Caco-2 (cell line): ENCODE results near the gene EN1. TPM values are rescaled to one million over a fixed set of nuclear protein-coding genes. Genes with fewer than 3 reads are reported as not detected.

ENCODE experiments used
- BruUV-seq: library from RNA; stranded (reverse); fragments of 400-500 nt; replicated peaks from 2 replicates; lab custom pipeline; 2021; lab: Mats Ljungman, UMichigan
- CTCF ChIA-PET: fragments of 300-600 bp; sonication (Branson Sonifier 250); formaldehyde crosslinking; loops from one replicate; lab custom pipeline; 2022; ENCODE audit warnings: antibody characterized with exemption; lab: Charles Lee
- POLR2A ChIA-PET: fragments of 300-600 bp; sonication (Branson Sonifier 250); formaldehyde crosslinking; loops from one replicate; lab custom pipeline; 2022; ENCODE audit warnings: antibody characterized with exemption; lab: Charles Lee
- DNase-seq, 2 experiments: peaks; one replicate each; pipeline versions ENCODE4 v3.0.0 to v3.0.0-alpha.2; 2020 to 2022
- H3K27me3 ChIP-seq: replicated peaks from 2 replicates; pipeline ENCODE4 v1.6.0; 2011; ENCODE audit warnings: low read length; ENCODE audit not compliant: control insufficient read depth, insufficient read depth
- H3K36me3 ChIP-seq: 2 replicates; pipeline ENCODE4 v1.5.1; 2011; ENCODE audit warnings: low read length; ENCODE audit not compliant: control insufficient read depth, insufficient read depth
- H3K4me1 ChIP-seq: fragments of 250-450 bp; sonication (Bioruptor Pico); 2 replicates; pipeline ENCODE4 v1.5.1; 2020; ENCODE audit warnings: mild to moderate bottlenecking
- H3K4me3 ChIP-seq: 2 replicates; pipeline ENCODE4 v1.5.1; 2011; ENCODE audit warnings: low read depth, mild to moderate bottlenecking, control low read depth, low read length
- H3K9me3 ChIP-seq: fragments of 250-450 bp; sonication (Bioruptor Pico); 2 replicates; pipeline ENCODE4 v1.5.1; 2020; ENCODE audit warnings: mild to moderate bottlenecking, moderate library complexity
- H3K27ac Mint-ChIP-seq: one replicate; pipeline ENCODE4 v1.8.0; 2022; ENCODE audit warnings: mixed read lengths; ENCODE audit not compliant: unreplicated experiment
- H3K27me3 Mint-ChIP-seq: one replicate; pipeline ENCODE4 v1.8.0; 2022; ENCODE audit warnings: mixed read lengths; ENCODE audit not compliant: insufficient read depth, unreplicated experiment
- H3K36me3 Mint-ChIP-seq: one replicate; pipeline ENCODE4 v1.8.0; 2022; ENCODE audit warnings: mild to moderate bottlenecking, mixed read lengths; ENCODE audit not compliant: insufficient read depth, unreplicated experiment
- H3K4me1 Mint-ChIP-seq: one replicate; pipeline ENCODE4 v1.8.0; 2022; ENCODE audit warnings: low read depth, mixed read lengths; ENCODE audit not compliant: unreplicated experiment
- H3K4me3 Mint-ChIP-seq: one replicate; pipeline ENCODE4 v1.8.0; 2022; ENCODE audit warnings: mild to moderate bottlenecking, moderate library complexity, mixed read lengths; ENCODE audit not compliant: unreplicated experiment
- H3K9me3 Mint-ChIP-seq: one replicate; pipeline ENCODE4 v1.8.0; 2022; ENCODE audit warnings: mixed read lengths; ENCODE audit not compliant: unreplicated experiment
- intact Hi-C: fragments of 100-400 bp; cut with micrococcal nuclease; formaldehyde crosslinking; loops from one replicate; pipeline ENCODE4 v1.10.0; 2022; ENCODE audit not compliant: unreplicated experiment
- total RNA-seq: library from RNA; stranded (reverse); gene quantifications from 2 replicates; pipeline ENCODE4 v1.2.3, GENCODE V29; 2022
- TF ChIP-seq, protein P1 (sequence below), 2 experiments: fragments of 200-600 bp in 1 of 2; IDR thresholded peaks; 1 replicate in 1 of 2; 2 replicates in 1 of 2; pipeline versions ENCODE4 v1.5.1 to v1.8.0; 2011 to 2022; ENCODE audit warnings: antibody characterized with exemption in 1 of 2, control low read depth in 1 of 2, inconsistent platforms in 1 of 2, low read depth in 1 of 2, low read length in 1 of 2, mild to moderate bottlenecking in 1 of 2, moderate library complexity in 1 of 2; ENCODE audit not compliant: insufficient read depth in 1 of 2, severe bottlenecking in 1 of 2, unreplicated experiment in 1 of 2

The EN1 gene
- total RNA-seq, 1 experiment from 2014 or later, result 0.16 TPM

DNA sequence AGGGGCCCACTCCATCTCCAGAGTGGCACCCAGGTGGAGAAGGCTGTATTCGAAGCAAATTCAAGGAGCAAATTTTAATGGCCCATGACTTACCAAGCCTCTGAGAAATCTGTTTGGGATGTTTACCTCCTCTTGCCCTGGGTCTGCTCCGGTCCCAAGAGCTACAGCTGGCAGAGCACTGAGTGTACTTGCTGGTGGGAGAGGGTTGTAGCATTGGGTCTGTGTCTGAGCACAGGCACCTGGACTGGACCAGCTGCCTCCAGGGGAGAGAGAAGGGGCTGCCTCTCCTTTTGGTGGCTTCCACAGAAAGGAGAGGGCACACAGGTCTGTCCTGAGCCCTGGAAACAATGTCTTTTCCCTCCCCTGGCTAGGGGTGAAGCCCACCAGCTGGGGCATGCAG is 9.8 kb downstream of the EN1 start:
- POLR2A ChIA-PET, result no interaction called here
- H3K9me3 Mint-ChIP-seq, result no peaks in the 10 kb centered on the region
- no peak overlapping the region for H3K4me3 Mint-ChIP-seq
- no peak overlapping the region for H3K4me3 ChIP-seq
- no peaks in the 10 kb centered on the region for H3K27me3 ChIP-seq
- no peak overlapping the region for H3K27ac Mint-ChIP-seq
- CTCF ChIA-PET, result no interaction called here
- no peaks in the 10 kb centered on the region for H3K4me1 ChIP-seq
- no peaks in the 10 kb centered on the region for H3K36me3 ChIP-seq
- H3K36me3 Mint-ChIP-seq, result no peaks in the 10 kb centered on the region
- BruUV-seq, result no TSS peak
- H3K4me1 Mint-ChIP-seq, result no peaks in the 10 kb centered on the region
- H3K27me3 Mint-ChIP-seq, result no peaks in the 10 kb centered on the region
- intact Hi-C loops, result no loop called here
- TF ChIP-seq, protein P1, sequence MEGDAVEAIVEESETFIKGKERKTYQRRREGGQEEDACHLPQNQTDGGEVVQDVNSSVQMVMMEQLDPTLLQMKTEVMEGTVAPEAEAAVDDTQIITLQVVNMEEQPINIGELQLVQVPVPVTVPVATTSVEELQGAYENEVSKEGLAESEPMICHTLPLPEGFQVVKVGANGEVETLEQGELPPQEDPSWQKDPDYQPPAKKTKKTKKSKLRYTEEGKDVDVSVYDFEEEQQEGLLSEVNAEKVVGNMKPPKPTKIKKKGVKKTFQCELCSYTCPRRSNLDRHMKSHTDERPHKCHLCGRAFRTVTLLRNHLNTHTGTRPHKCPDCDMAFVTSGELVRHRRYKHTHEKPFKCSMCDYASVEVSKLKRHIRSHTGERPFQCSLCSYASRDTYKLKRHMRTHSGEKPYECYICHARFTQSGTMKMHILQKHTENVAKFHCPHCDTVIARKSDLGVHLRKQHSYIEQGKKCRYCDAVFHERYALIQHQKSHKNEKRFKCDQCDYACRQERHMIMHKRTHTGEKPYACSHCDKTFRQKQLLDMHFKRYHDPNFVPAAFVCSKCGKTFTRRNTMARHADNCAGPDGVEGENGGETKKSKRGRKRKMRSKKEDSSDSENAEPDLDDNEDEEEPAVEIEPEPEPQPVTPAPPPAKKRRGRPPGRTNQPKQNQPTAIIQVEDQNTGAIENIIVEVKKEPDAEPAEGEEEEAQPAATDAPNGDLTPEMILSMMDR (IDR thresholded peaks at IDR 0.05; ENCODE audit: insufficient read depth in 1 of 2, low read depth in 1 of 2, low read length in 1 of 2, severe bottlenecking in 1 of 2, unreplicated experiment in 1 of 2), result no peak
- no peak for DNase-seq
- H3K9me3 ChIP-seq, result no peaks in the 10 kb centered on the region

DNA sequence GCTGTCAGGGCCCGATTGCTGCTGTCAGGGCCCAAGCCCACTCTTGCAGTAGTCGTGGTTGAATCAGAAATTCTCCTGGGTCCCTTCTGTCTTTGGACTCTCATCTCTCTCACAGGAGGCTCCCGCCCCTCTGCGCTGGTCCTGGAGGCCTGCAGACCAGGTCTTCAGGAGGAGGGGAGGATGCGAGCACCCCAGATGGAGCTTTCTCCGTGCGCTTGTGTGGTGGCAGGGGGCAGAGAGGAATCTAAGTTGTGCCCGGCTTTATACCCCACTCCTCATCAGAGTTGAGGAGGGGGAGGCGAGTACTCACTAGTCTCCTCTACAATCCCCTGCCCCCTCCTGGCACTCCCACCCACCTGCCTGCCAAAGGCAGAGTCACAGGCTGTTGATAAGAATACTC is 10.4 kb downstream of the EN1 start:
- intact Hi-C loops, result no loop called here
- POLR2A ChIA-PET, result no interaction called here
- no peaks in the 10 kb centered on the region for H3K27me3 Mint-ChIP-seq
- H3K4me3 ChIP-seq, result no peak overlapping the region
- no peaks in the 10 kb centered on the region for H3K9me3 Mint-ChIP-seq
- H3K9me3 ChIP-seq, result no peaks in the 10 kb centered on the region
- H3K27ac Mint-ChIP-seq, result no peak overlapping the region
- H3K27me3 ChIP-seq, result no peaks in the 10 kb centered on the region
- H3K36me3 Mint-ChIP-seq, result no peaks in the 10 kb centered on the region
- TF ChIP-seq, protein P1 (IDR thresholded peaks at IDR 0.05; ENCODE audit: insufficient read depth in 1 of 2, low read depth in 1 of 2, low read length in 1 of 2, severe bottlenecking in 1 of 2, unreplicated experiment in 1 of 2), result no peak
- BruUV-seq, result no TSS peak
- CTCF ChIA-PET, result no interaction called here
- H3K36me3 ChIP-seq, result no peaks in the 10 kb centered on the region
- H3K4me3 Mint-ChIP-seq, result no peak overlapping the region
- no peaks in the 10 kb centered on the region for H3K4me1 ChIP-seq
- no peaks in the 10 kb centered on the region for H3K4me1 Mint-ChIP-seq
- peak in 1 of 2 experiments; percentile 19 for DNase-seq

DNA sequence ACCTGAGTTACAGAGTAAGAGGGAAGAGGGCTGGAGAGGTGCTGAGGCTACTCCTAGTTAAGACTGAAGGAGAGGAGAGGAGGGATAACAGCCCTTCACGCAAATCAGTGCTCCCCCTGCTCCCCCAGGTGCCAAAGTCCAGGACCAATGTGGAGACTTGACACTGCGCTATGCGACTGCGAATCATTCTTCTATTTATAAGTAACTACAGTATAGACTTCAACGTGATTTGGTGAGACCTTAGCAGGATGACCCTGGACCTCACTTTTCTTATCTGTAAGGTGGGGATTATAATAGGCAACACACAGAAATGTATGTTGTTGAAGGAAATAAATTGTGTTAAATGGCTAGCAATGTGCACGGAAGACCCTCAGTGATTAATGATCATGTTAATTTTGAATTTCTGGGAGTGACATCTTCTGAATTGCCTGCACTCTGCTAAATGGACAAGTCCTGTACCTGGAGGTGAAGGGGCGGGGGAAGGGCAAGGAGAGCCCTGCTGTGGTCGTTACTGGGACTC is 11.0 kb downstream of the EN1 start:
- Mint-ChIP-seq H3K27ac (no peak overlapping the region), H3K9me3 (no peaks in the 10 kb centered on the region), H3K4me3 (no peak overlapping the region), H3K36me3 (no peaks in the 10 kb centered on the region), H3K27me3 (no peaks in the 10 kb centered on the region), H3K4me1 (no peaks in the 10 kb centered on the region)
- Histone ChIP-seq H3K27me3 (no peaks in the 10 kb centered on the region), H3K9me3 (no peaks in the 10 kb centered on the region), H3K4me3 (no peak overlapping the region), H3K4me1 (no peaks in the 10 kb centered on the region), H3K36me3 (no peaks in the 10 kb centered on the region)
- intact Hi-C loops, result no loop called here
- BruUV-seq, result no TSS peak
- POLR2A ChIA-PET, result no interaction called here
- TF ChIP-seq, protein P1 (IDR thresholded peaks at IDR 0.05; ENCODE audit: insufficient read depth in 1 of 2, low read depth in 1 of 2, low read length in 1 of 2, severe bottlenecking in 1 of 2, unreplicated experiment in 1 of 2), result no peak
- peak in 1 of 2 experiments; percentile 10 for DNase-seq
- CTCF ChIA-PET, result no interaction called here
